LNCaP clone FGC (cell line): ENCODE results near the gene DLX4.

Experiments
- DNase-seq: peaks from one replicate; pipeline ENCODE4 v3.0.0-alpha.2; 2011; ENCODE audit warnings: low read depth
- H3K4me3 ChIP-seq: 2 replicates; pipeline ENCODE4 v1.5.1; 2011; ENCODE audit warnings: mild to moderate bottlenecking, low read depth, low read length, control low read depth
- TF ChIP-seq, protein P1 (sequence below): IDR thresholded peaks from 2 replicates; pipeline ENCODE4 v1.5.1; 2012; ENCODE audit warnings: mild to moderate bottlenecking; ENCODE audit not compliant: control insufficient read depth, insufficient read depth; ENCODE audit errors: extremely low read depth

The DLX4 gene

DNA sequence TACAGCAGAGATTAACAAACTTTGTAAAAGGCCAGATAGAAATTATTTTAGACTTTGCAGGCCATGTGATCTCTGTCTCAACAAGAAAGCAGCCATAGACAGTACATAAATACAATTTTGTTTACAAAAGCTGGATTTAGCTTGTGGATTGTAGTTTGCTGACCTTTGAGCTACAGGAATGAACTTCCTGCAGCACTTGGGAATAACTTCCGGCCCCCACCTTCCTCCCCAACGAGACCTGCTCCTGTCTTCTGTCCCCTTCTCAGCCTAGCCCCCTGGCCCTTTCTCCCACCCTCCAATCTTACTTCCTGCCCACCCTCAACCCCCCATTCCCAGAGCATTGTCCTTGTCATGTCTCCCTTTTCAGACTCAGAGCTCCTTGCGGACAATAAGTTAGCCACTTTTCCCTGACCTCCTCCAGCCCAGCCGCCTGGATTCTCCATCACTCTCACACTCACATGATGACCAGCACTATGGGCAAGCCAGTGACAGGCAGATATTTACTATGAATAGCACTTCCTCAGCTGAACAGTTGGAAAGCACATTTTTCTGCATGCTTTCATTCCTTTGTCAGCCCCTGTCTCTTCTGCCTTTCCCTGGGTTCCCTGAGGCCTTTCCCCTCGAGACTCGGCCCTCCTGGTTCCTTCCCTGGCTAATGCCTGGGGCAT, 53.6 kb downstream of the DLX4 start:
- no peak for DNase-seq
- TF ChIP-seq, protein P1, sequence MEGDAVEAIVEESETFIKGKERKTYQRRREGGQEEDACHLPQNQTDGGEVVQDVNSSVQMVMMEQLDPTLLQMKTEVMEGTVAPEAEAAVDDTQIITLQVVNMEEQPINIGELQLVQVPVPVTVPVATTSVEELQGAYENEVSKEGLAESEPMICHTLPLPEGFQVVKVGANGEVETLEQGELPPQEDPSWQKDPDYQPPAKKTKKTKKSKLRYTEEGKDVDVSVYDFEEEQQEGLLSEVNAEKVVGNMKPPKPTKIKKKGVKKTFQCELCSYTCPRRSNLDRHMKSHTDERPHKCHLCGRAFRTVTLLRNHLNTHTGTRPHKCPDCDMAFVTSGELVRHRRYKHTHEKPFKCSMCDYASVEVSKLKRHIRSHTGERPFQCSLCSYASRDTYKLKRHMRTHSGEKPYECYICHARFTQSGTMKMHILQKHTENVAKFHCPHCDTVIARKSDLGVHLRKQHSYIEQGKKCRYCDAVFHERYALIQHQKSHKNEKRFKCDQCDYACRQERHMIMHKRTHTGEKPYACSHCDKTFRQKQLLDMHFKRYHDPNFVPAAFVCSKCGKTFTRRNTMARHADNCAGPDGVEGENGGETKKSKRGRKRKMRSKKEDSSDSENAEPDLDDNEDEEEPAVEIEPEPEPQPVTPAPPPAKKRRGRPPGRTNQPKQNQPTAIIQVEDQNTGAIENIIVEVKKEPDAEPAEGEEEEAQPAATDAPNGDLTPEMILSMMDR = no peak
- no peak overlapping the region for H3K4me3 ChIP-seq

DNA sequence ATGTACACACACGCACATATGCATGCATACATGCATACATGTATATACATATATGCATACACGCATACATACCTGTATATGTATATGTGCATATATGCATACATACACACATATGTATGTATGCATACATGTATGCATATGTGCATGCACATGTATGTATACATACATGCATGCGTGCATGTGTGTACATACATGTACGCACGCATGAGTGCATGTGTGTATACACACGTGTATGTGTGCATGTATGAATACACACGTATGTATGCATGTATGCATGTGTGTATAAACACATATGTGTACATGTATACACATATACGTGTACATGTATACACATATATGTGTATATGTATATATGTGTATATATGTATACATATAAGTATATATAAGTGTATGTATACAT, 54.5 kb downstream of the DLX4 start:
- H3K4me3 ChIP-seq = no peak overlapping the region
- TF ChIP-seq, protein P1 = no peak
- no peak for DNase-seq
